OCI-LY3 (cell line): Measurements from ENCODE around the gene PATZ1.

Experiments
- EZH2phosphoT487 ChIP-seq: fragments of 200-600 bp; shearing (Covaris generic); IDR thresholded peaks from 2 replicates; pipeline ENCODE4 v1.6.1; 2018; ENCODE audit warnings: antibody characterized with exemption, mixed run types, low read depth
- TF ChIP-seq, protein P1 (sequence below): fragments of 200-600, 300-600 bp; sonication (generic); IDR thresholded peaks from 2 replicates; pipeline ENCODE4 v1.5.1; 2014; ENCODE audit warnings: antibody characterized with exemption, low read length, low read depth

DNA sequence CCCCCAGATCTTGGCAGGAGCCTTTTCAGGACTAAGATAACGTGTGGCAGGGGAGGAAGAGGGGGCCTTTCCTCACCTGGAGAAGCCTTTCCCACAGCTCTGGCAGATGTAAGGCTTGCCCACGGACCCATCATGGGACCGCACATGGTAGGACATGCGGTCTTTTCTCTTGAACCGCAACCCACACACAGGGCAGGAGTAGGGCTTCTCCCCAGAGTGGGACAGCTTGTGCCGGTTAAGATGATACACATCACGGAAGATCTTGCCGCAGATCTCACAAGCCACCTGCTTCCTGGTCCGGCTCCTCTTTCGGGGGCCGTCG is 1.9 kb downstream of the PATZ1 start:
- TF ChIP-seq, protein P1, sequence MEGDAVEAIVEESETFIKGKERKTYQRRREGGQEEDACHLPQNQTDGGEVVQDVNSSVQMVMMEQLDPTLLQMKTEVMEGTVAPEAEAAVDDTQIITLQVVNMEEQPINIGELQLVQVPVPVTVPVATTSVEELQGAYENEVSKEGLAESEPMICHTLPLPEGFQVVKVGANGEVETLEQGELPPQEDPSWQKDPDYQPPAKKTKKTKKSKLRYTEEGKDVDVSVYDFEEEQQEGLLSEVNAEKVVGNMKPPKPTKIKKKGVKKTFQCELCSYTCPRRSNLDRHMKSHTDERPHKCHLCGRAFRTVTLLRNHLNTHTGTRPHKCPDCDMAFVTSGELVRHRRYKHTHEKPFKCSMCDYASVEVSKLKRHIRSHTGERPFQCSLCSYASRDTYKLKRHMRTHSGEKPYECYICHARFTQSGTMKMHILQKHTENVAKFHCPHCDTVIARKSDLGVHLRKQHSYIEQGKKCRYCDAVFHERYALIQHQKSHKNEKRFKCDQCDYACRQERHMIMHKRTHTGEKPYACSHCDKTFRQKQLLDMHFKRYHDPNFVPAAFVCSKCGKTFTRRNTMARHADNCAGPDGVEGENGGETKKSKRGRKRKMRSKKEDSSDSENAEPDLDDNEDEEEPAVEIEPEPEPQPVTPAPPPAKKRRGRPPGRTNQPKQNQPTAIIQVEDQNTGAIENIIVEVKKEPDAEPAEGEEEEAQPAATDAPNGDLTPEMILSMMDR, result no peak
- TF ChIP-seq EZH2phosphoT487, result no peak
